Measurements from ENCODE around the gene MYMX.

GRCh38 chr6:44176130-44176761 lies 40.5 kb upstream of the MYMX start:
- TF ChIP-seq YY1 (tag by site-specific recombination; IDR thresholded peaks at IDR 0.05) (no peak), CTCF (tag by site-specific recombination; IDR thresholded peaks at IDR 0.05) (no peak), ZSCAN23 (tag by site-specific recombination; IDR thresholded peaks at IDR 0.05) (no peak)

Measured in HEK293 (cell line).